Endothelial cell of umbilical vein (primary cell): ENCODE results near the gene GATA6. TPM values are rescaled to one million over a fixed set of nuclear protein-coding genes. Genes with fewer than 3 reads are reported as not detected.

Experiments used
- BruUV-seq: library from RNA; stranded (reverse); fragments of 400-500 nt; replicated peaks from 2 replicates; lab custom pipeline; 2021; lab: Mats Ljungman, UMichigan
- CTCF ChIA-PET: fragments of 300-600, 350-600 bp; sonication (Branson Sonifier 250); formaldehyde crosslinking; loops from one replicate; lab custom pipeline; 2021; ENCODE audit warnings: antibody characterized with exemption, inconsistent platforms; lab: Charles Lee
- POLR2A ChIA-PET: fragments of 300-600, 350-600 bp; sonication (Branson Sonifier 250); formaldehyde crosslinking; loops from one replicate; lab custom pipeline; 2021; ENCODE audit warnings: antibody characterized with exemption, inconsistent platforms; lab: Charles Lee
- DNase-seq: peaks from one replicate; pipeline ENCODE4 v3.0.0-alpha.2; 2011; ENCODE audit warnings: low read depth, low spot score
- FAIRE-seq: peaks from 2 replicates; lab custom pipeline; 2011; peaks lifted over from hg19 to GRCh38; lab: Jason Lieb, UNC
- H2AFZ ChIP-seq: 2 replicates; pipeline ENCODE4 v1.6.0; 2012; ENCODE audit warnings: low read depth, low read length, control low read depth, inconsistent platforms
- H3K27ac ChIP-seq: 2 replicates; pipeline ENCODE4 v1.5.1; 2011; ENCODE audit warnings: low read depth, mild to moderate bottlenecking, control low read depth, low read length, moderate library complexity; ENCODE audit not compliant: insufficient read depth
- H3K27me3 ChIP-seq, 2 experiments: 2 replicates each; pipeline versions ENCODE4 v1.6.0 to v1.6.1; 2011; ENCODE audit warnings: low read length in 2 of 2, mixed read lengths in 1 of 2; ENCODE audit not compliant: control insufficient read depth in 2 of 2, insufficient read depth in 2 of 2
- H3K36me3 ChIP-seq, 2 experiments: 2 replicates in 1 of 2; 3 replicates in 1 of 2; pipeline ENCODE4 v1.5.1; 2011; ENCODE audit warnings: low read length in 2 of 2, mild to moderate bottlenecking in 1 of 2, moderate library complexity in 1 of 2; ENCODE audit not compliant: control insufficient read depth in 2 of 2, insufficient read depth in 2 of 2; ENCODE audit errors: extremely low read depth in 1 of 2
- H3K4me1 ChIP-seq: 3 replicates; pipeline ENCODE4 v1.5.1; 2011; ENCODE audit warnings: mild to moderate bottlenecking, low read length; ENCODE audit not compliant: control insufficient read depth, insufficient read depth; ENCODE audit errors: extremely low read depth
- H3K4me2 ChIP-seq: 2 replicates; pipeline ENCODE4 v1.6.1; 2011; ENCODE audit warnings: low read length, control low read depth, mixed read lengths; ENCODE audit not compliant: insufficient read depth
- H3K4me3 ChIP-seq, 3 experiments: fragments of 200-600 bp in 1 of 3; sonication (generic), shearing (Covaris generic) in 1 of 3; replicated peaks in 1 of 3; 2 replicates each; pipeline ENCODE4 v1.5.1; 2011 to 2016; ENCODE audit warnings: control low read depth in 3 of 3, low read length in 3 of 3, mild to moderate bottlenecking in 2 of 3, inconsistent platforms in 1 of 3, low read depth in 1 of 3, moderate library complexity in 1 of 3; ENCODE audit not compliant: insufficient read depth in 1 of 3
- H3K79me2 ChIP-seq: 2 replicates; pipeline ENCODE4 v1.6.0; 2012; ENCODE audit warnings: low read length, inconsistent platforms; ENCODE audit not compliant: control insufficient read depth, insufficient read depth
- H3K9ac ChIP-seq: replicated peaks from 2 replicates; pipeline ENCODE3; 2011; ENCODE audit warnings: low read length, control low read depth; ENCODE audit not compliant: insufficient read depth; ENCODE audit errors: extremely low read depth
- H3K9me1 ChIP-seq: replicated peaks from 3 replicates; pipeline ENCODE4 v1.6.0; 2011; ENCODE audit warnings: mild to moderate bottlenecking, low read length; ENCODE audit not compliant: control insufficient read depth, insufficient read depth; ENCODE audit errors: extremely low read depth
- H3K9me3 ChIP-seq: replicated peaks from 2 replicates; pipeline ENCODE4 v1.5.1; 2012; ENCODE audit warnings: low read length, inconsistent platforms; ENCODE audit not compliant: control insufficient read depth, insufficient read depth
- H4K20me1 ChIP-seq: replicated peaks from 2 replicates; pipeline ENCODE3; 2011; ENCODE audit warnings: mild to moderate bottlenecking, low read length; ENCODE audit not compliant: control insufficient read depth, insufficient read depth; ENCODE audit errors: extremely low read depth
- CTCF ChIP-seq, 2 donors: IDR thresholded peaks; 1 replicate in 1 of 2; 2 replicates in 1 of 2; pipeline ENCODE4 v1.5.1; 2011; ENCODE audit warnings: low read length in 2 of 2, mild to moderate bottlenecking in 2 of 2, moderate library complexity in 2 of 2, control low read depth in 1 of 2, inconsistent platforms in 1 of 2, low read depth in 1 of 2; ENCODE audit not compliant: insufficient read depth in 1 of 2; ENCODE audit errors: extremely low read depth in 1 of 2
- EZH2 ChIP-seq: IDR thresholded peaks from 2 replicates; pipeline ENCODE4 v1.6.1; 2012; ENCODE audit warnings: borderline replicate concordance, low read depth, mild to moderate bottlenecking, moderate library complexity, low read length, inconsistent platforms; ENCODE audit not compliant: severe bottlenecking
- FOS ChIP-seq: IDR thresholded peaks from 2 replicates; pipeline ENCODE4 v1.6.1; 2011; ENCODE audit warnings: mild to moderate bottlenecking, low read length, moderate library complexity, borderline replicate concordance; ENCODE audit not compliant: insufficient read depth
- GATA2 ChIP-seq: IDR thresholded peaks from 2 replicates; pipeline ENCODE4 v1.7.0; 2011; ENCODE audit warnings: low read depth, mild to moderate bottlenecking, moderate library complexity, mixed read lengths, low read length; ENCODE audit not compliant: insufficient read length, insufficient read depth
- JUN ChIP-seq: IDR thresholded peaks from 2 replicates; pipeline ENCODE4 v1.6.1; 2011; ENCODE audit warnings: borderline replicate concordance, low read depth; ENCODE audit not compliant: insufficient read length, insufficient read depth
- MAX ChIP-seq: IDR thresholded peaks from 2 replicates; pipeline ENCODE4 v1.6.1; 2011; ENCODE audit not compliant: insufficient read depth, insufficient read length
- POLR2A ChIP-seq: IDR thresholded peaks from 2 replicates; pipeline ENCODE4 v1.6.1; 2012; ENCODE audit warnings: low read depth, mild to moderate bottlenecking, control low read depth, low read length
- POLR2AphosphoS5 ChIP-seq: IDR thresholded peaks from 2 replicates; pipeline ENCODE4 v1.6.1; 2012; ENCODE audit warnings: low read depth, mild to moderate bottlenecking, control low read depth, low read length, moderate library complexity; ENCODE audit not compliant: insufficient read depth
- dilution Hi-C: fragments of 300-500 bp; cut with MboI; formaldehyde crosslinking; loops from one replicate; pipeline ENCODE4 v1.15.0; 2019; ENCODE audit warnings: low sequenced_read_pairs; ENCODE audit not compliant: extremely low pct_ligation_motif_present
- intact Hi-C: fragments of 100-400 bp; cut with micrococcal nuclease; formaldehyde crosslinking; loops from one replicate; pipeline ENCODE4 v1.10.0; 2022
- polyA plus RNA-seq, 4 experiments: library from polyadenylated mRNA; depleted of rRNA in 3 of 4; stranded (reverse) in 3 of 4; unstranded in 1 of 4; fragments of >200 nt; gene quantifications; 2 replicates each; pipeline versions ENCODE4 v1.2.1 to v1.2.3, GENCODE V29; 2011 to 2012; ENCODE audit warnings: missing spikeins in 1 of 4
- total RNA-seq: library from RNA; stranded (reverse); gene quantifications from 2 replicates; pipeline ENCODE4 v1.2.3, GENCODE V29; 2021

GATA6 gene
- total and polyA plus RNA-seq, 2 donors (not counting 3 experiments of a cell fraction or from before 2014, with no cell fraction given), result 4.1 to 14.6 TPM

- TF ChIP-seq JUN (no peak), MAX (no peak), POLR2A (no peak), FOS (no peak), POLR2AphosphoS5 (no peak), EZH2 (no peak), CTCF (IDR thresholded peaks at IDR 0.05; ENCODE audit: extremely low read depth in 1 of 2, insufficient read depth in 1 of 2, low read depth in 1 of 2, low read length in 2 of 2) (no peak), GATA2 (no peak)
- Histone ChIP-seq H3K4me1 (peaks cover 15% of the 10 kb centered on the region), H3K4me3 (no peak overlapping the region), H3K27me3 (no peaks in the 10 kb centered on the region), H3K9me1 (no peaks in the 10 kb centered on the region), H3K79me2 (no peaks in the 10 kb centered on the region), H3K9me3 (no peaks in the 10 kb centered on the region), H3K4me2 (no peak overlapping the region), H4K20me1 (no peaks in the 10 kb centered on the region), H2AFZ (no peak overlapping the region), H3K27ac (no peak overlapping the region), H3K9ac (no peak overlapping the region), H3K36me3 (no peaks in the 10 kb centered on the region)
- dilution Hi-C loops, result no loop called here
- DNase-seq (no peak), FAIRE-seq (no peak)
- BruUV-seq, result no TSS peak
- ChIA-PET POLR2A (interaction anchor here (0.6 kb wide), 2 partner anchors 294 to 743 kb away, joined by 4 to 7 read pairs; no protein-coding TSS in a partner anchor), CTCF (interaction anchor here (1.0 to 1.8 kb wide), 4 partner anchors 16 to 164 kb away, joined by 3 to 7 read pairs (median 4); no protein-coding TSS in a partner anchor)
- intact Hi-C loops, result no loop called here
These were observed 44.1 kb downstream of the GATA6 start for GRCh38 chr18:22213333-22213973.
